ENCODE measurements around the gene CLDN25.

Gene CLDN25

DNA sequence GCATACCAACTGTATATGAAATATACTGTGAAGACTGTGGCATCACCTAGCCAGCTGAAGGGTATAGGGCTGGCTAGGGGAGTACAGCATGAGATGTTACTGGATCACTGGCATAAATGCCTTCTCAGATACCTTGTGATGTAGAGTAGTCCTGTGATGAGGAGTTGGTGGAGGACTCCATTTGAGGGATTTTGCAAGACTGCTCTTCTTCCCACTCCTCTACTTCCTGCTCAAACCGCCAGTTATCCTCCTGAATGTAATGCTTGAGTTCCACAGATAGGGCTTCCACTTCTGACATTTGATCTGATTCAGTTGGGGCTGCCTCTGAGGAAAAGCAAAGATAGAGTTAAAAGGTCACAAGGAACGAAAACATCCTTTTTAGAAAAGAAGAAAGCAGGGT, 29.3 kb downstream of the CLDN25 start:
- DNase-seq (ENCODE audit: low spot score) = no peak

DNA sequence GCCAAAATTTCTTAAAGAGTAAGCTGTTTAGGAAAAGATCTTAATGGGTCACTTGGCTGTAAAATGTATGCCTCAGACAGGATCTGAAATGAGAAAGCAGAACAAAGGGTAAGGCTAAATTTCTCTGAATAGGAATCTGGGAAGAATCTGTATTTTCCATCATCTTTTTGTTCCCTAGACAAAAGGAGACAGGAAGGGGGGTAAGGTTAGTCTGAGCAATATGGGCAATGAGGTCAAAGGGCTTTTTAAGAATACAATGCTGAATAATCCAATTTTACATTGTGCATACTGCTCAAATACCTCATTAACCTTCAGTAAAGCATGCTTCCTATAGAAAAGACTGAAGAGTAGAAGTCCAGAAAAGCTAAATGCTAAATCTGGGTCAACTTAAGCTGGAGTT, 34.6 kb downstream of the CLDN25 start:
- no peak for DNase-seq (ENCODE audit: low spot score)

DNA sequence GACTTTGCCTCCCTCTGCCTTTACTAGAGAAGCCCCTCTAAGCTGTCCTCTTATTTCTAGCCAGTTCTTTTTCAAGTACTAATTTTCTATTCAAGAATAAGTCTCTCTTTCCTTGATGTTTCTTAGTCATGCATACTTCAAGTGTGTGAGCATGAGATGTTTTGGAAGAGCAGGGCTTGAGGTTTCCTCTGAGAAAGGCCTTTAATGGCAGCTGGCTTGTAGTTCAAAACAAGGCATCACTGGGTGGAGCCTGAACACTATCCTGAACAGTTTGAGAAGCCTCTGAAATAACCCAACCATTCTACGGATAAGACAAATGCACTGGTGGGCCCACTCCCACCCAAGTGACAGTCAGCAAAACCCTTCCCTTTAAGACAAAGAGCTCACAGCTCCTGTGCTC, 37.6 kb downstream of the CLDN25 start:
- no peak for DNase-seq (ENCODE audit: low spot score)

DNA sequence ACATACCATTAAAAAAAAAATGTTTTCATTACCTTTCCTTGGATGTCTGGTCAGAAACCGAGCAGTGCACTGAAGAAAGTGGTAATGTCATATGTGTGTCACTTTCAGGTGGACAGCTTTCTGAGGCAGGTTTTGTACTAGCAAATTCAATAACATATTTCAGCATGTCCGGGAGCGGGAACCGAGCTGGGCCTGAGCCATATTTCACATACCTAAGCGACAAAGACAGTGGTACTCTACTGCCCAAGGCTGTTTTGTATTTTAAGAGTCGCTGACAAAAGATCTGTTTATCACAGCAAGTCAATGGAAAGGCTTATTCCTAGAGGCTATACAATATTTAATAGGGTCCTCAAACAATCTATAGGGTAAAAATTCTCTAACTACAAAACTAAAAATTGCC, 38.0 kb downstream of the CLDN25 start:
- no peak for DNase-seq (ENCODE audit: low spot score)

DNA sequence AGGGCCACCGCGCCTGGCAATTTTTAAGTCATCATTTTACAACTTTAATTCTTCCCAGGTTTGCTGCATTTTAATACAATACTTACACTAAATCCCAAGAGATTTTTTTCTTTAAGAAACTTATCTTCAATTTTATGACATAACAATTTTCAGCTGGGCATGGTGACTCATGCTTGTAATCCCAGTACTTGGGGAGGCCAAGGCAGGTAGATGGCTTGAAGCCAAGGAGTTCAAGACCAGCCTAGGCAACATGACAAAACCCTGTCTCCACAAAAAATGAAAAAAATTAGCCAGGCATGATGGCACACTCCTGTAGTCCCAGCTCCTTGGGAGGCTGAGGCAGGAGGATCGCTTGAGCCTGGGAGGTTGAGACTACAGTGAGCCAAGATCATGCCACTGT, 38.8 kb downstream of the CLDN25 start:
- no peak for DNase-seq (ENCODE audit: low spot score)

DNA sequence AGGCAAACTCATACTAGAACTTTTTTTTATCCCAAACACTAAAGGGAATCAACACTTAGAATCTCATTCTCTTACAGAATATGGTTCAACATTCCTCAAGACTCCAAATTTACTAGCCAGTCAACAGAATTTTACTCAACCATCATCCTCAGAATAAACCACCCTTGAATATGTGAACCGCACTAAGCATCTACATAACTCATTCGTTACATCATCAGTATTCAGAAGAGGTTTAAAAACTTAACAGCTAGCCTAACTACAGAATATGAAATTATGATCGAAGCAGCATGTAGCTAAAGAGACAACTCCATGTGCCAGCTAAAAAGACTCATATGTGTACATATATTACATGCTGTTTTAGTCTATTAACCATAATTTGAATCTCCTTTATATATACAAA, 47.9 kb downstream of the CLDN25 start:
- no peak for DNase-seq (ENCODE audit: low spot score)

DNA sequence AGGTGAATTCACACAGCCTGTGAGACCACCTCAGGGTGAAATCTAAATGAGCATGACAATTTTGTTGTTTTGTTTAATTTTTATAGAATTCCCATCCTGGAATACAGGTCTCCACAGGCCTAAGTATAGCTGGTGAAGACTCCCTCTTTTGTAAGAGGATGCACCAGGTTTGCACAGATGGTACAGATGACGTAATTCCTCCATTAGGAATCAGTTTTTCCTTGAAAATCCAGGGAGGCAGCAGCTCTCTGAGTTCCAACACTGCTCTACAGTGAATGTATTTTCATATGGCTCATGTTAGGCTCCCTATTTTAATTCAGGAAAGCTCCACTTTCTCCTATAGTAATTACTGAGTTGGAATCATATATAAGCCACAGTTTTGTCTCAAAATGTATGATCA, 48.6 kb downstream of the CLDN25 start:
- no peak for DNase-seq (ENCODE audit: low spot score)

DNA sequence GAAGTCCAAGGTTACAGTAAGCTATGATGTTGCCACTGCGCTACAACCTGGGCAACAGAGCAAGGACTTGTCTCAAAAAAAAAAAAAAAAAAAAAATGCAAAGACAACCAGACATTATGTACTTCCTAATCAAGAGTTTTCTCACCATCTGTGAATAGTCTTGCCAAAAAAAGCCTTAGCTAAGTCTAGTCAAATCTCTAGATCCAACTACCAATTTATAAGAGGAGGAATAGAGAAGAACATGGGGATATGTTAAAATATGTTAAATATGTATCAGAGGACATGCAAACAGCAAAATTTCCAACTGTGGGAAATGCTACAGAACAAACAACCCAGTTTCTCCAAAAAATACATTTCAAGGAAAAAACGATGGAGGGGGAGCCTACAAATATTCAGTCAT, 50.2 kb downstream of the CLDN25 start:
- no peak for DNase-seq (ENCODE audit: low spot score)

Data from AG08395 (cell line).